IMR-90 (cell line): ENCODE data around the gene NR4A3. TPM values are rescaled to one million over a fixed set of nuclear protein-coding genes. Genes with fewer than 3 reads are reported as not detected.

Experiments
- ATAC-seq: fragments of 200-7000 bp; cut with Tn5 transposase; 2 replicates; pipeline ENCODE4 v1.9.1; 2020; ENCODE audit warnings: low read depth, mild to moderate bottlenecking, moderate library complexity
- BruUV-seq: library from RNA; stranded (reverse); fragments of 400-500 nt; replicated peaks from 2 replicates; lab custom pipeline; 2021; lab: Mats Ljungman, UMichigan
- CTCF ChIA-PET: fragments of 300-600 bp; formaldehyde crosslinking; extraction: SDS; loops from one replicate; lab custom pipeline; 2021; ENCODE audit warnings: antibody characterized with exemption; lab: Yijun Ruan, JAX
- POLR2A ChIA-PET: fragments of 300-600 bp; sonication (Branson Sonifier 250); formaldehyde crosslinking; loops from one replicate; lab custom pipeline; 2022; ENCODE audit warnings: antibody characterized with exemption; ENCODE audit not compliant: unreplicated experiment; lab: Charles Lee
- DNase-seq: peaks from one replicate; pipeline ENCODE4 v3.0.0; 2013
- H2AFZ ChIP-seq: replicated peaks from 2 replicates; pipeline ENCODE3; 2013; ENCODE audit warnings: low read length, mild to moderate bottlenecking; ENCODE audit not compliant: poor library complexity
- H2AK5ac ChIP-seq: 2 replicates; pipeline ENCODE4 v1.6.1; 2013; ENCODE audit warnings: low read depth, low read length, inconsistent platforms
- H2AK9ac ChIP-seq: replicated peaks from 2 replicates; pipeline ENCODE3; 2013; ENCODE audit warnings: mild to moderate bottlenecking, low read depth, low read length, moderate library complexity; ENCODE audit not compliant: poor library complexity
- H2BK120ac ChIP-seq: 2 replicates; pipeline ENCODE4 v1.6.1; 2013; ENCODE audit warnings: low read depth, low read length, inconsistent platforms
- H2BK15ac ChIP-seq: 3 replicates; pipeline ENCODE4 v1.6.1; 2013; ENCODE audit warnings: low read depth, low read length, inconsistent platforms
- H2BK20ac ChIP-seq: 2 replicates; pipeline ENCODE4 v1.6.1; 2013; ENCODE audit warnings: low read depth, mild to moderate bottlenecking, inconsistent platforms, low read length, moderate library complexity
- H2BK5ac ChIP-seq: 2 replicates; pipeline ENCODE4 v1.6.1; 2013; ENCODE audit warnings: mild to moderate bottlenecking, low read depth, low read length, inconsistent platforms; ENCODE audit not compliant: poor library complexity, severe bottlenecking
- H3K14ac ChIP-seq: replicated peaks from 2 replicates; pipeline ENCODE4 v1.6.1; 2013; ENCODE audit warnings: low read depth, low read length, inconsistent platforms
- H3K18ac ChIP-seq: 2 replicates; pipeline ENCODE4 v1.6.1; 2013; ENCODE audit warnings: low read depth, low read length, control low read depth
- H3K23ac ChIP-seq: 2 replicates; pipeline ENCODE4 v1.6.1; 2013; ENCODE audit warnings: low read depth, low read length, inconsistent platforms
- H3K27ac ChIP-seq: 2 replicates; pipeline ENCODE4 v1.5.1; 2013; ENCODE audit warnings: mild to moderate bottlenecking, control low read depth, low read length; ENCODE audit not compliant: insufficient read depth
- H3K27me3 ChIP-seq: 2 replicates; pipeline ENCODE4 v1.6.1; 2013; ENCODE audit warnings: low read length; ENCODE audit not compliant: control insufficient read depth, insufficient read depth
- H3K36me3 ChIP-seq: 2 replicates; pipeline ENCODE4 v1.6.1; 2013; ENCODE audit warnings: low read length, mixed read lengths; ENCODE audit not compliant: control insufficient read depth, insufficient read depth
- H3K4ac ChIP-seq: 2 replicates; pipeline ENCODE4 v1.6.1; 2013; ENCODE audit warnings: low read depth, low read length, inconsistent platforms
- H3K4me1 ChIP-seq: 2 replicates; pipeline ENCODE4 v1.6.1; 2013; ENCODE audit warnings: low read length, mixed read lengths; ENCODE audit not compliant: control insufficient read depth, insufficient read depth
- H3K4me2 ChIP-seq: 2 replicates; pipeline ENCODE4 v1.6.1; 2013; ENCODE audit warnings: low read depth, mild to moderate bottlenecking, control low read depth, low read length, moderate library complexity
- H3K4me3 ChIP-seq: 2 replicates; pipeline ENCODE4 v1.5.1; 2013; ENCODE audit warnings: low read depth, mild to moderate bottlenecking, control low read depth, low read length, moderate library complexity; ENCODE audit not compliant: insufficient read depth
- H3K56ac ChIP-seq: 2 replicates; pipeline ENCODE4 v1.6.1; 2013; ENCODE audit warnings: low read length, inconsistent platforms; ENCODE audit not compliant: insufficient read depth; ENCODE audit errors: extremely low read depth
- H3K79me1 ChIP-seq, 2 experiments: 2 replicates each; pipeline ENCODE4 v1.6.1; 2013; ENCODE audit warnings: low read length in 2 of 2, inconsistent platforms in 1 of 2, low read depth in 1 of 2
- H3K9ac ChIP-seq: 2 replicates; pipeline ENCODE4 v1.6.1; 2013; ENCODE audit warnings: low read depth, low read length, control low read depth
- H3K9me1 ChIP-seq: 2 replicates; pipeline ENCODE4 v1.6.1; 2013; ENCODE audit warnings: low read length, inconsistent platforms; ENCODE audit not compliant: insufficient read depth
- H3K9me3 ChIP-seq: 2 replicates; pipeline ENCODE4 v1.6.1; 2013; ENCODE audit warnings: low read length; ENCODE audit not compliant: control insufficient read depth, insufficient read depth
- H4K20me1 ChIP-seq: 2 replicates; pipeline ENCODE4 v1.6.1; 2013; ENCODE audit warnings: low read length, inconsistent platforms; ENCODE audit not compliant: insufficient read depth
- H4K5ac ChIP-seq: 2 replicates; pipeline ENCODE4 v1.6.1; 2013; ENCODE audit warnings: mild to moderate bottlenecking, low read depth, low read length, control low read depth
- H4K8ac ChIP-seq, 2 experiments: 2 replicates each; pipeline ENCODE4 v1.6.1; 2013; ENCODE audit warnings: low read depth in 2 of 2, low read length in 2 of 2, control low read depth in 1 of 2, inconsistent platforms in 1 of 2
- H4K91ac ChIP-seq: 2 replicates; pipeline ENCODE4 v1.6.1; 2013; ENCODE audit warnings: low read depth, low read length, inconsistent platforms; ENCODE audit not compliant: insufficient read depth
- FOS ChIP-seq: fragments of 150-350 bp; IDR thresholded peaks from 2 replicates; pipeline ENCODE4 v1.6.1; 2016; ENCODE audit warnings: low read depth, low read length
- RFX5 ChIP-seq: IDR thresholded peaks from 2 replicates; pipeline ENCODE4 v1.8.0; 2012; ENCODE audit warnings: low read depth, mild to moderate bottlenecking, low read length, moderate library complexity
- WGBS, 2 experiments: methylation state at CpG; one replicate each; pipeline versions ENCODE4 v1.1.5 to v1.1.7; 2013; ENCODE audit warnings: missing lambda C conversion rate in 2 of 2; ENCODE audit not compliant: insufficient read length in 1 of 2; ENCODE audit errors: extremely low coverage in 2 of 2; 5-methylcytosine and 5-hydroxymethylcytosine counted together
- dilution Hi-C: fragments of 300-500 bp; cut with HindIII; formaldehyde crosslinking; loops from one replicate; pipeline ENCODE4 v1.14.3; 2018; ENCODE audit warnings: low sequenced_read_pairs; ENCODE audit not compliant: unreplicated experiment
- in situ Hi-C: fragments of 300-500 bp; cut with MboI; formaldehyde crosslinking; loops from 3 replicates; pipeline ENCODE4 v1.14.3; 2019; ENCODE audit warnings: low sequenced_read_pairs, inconsistent platforms, mixed read lengths
- intact Hi-C: fragments of 100-400 bp; cut with micrococcal nuclease; formaldehyde crosslinking; loops from 2 replicates; pipeline ENCODE4 v1.10.0; 2022
- polyA plus RNA-seq, 3 experiments: library from polyadenylated mRNA; depleted of rRNA; stranded (reverse); fragments of >200 nt; gene quantifications; 2 replicates each; pipeline ENCODE4 v1.2.3, GENCODE V29; 2012; ENCODE audit warnings: low replicate concordance in 1 of 3
- total RNA-seq: library from RNA; depleted of rRNA; stranded (reverse); fragments of >200 nt; gene quantifications from 2 replicates; pipeline ENCODE4 v1.2.3, GENCODE V29; 2012

NR4A3 gene
- total and polyA plus RNA-seq, 2 of the 4 experiments (the other 2 are of a cell fraction), result 0.27 to 0.54 TPM

GRCh38 chr9:99873531-99873930, 51.8 kb downstream of the NR4A3 start:
- no peak overlapping the region for H2BK20ac ChIP-seq
- peaks cover 4% of the 10 kb centered on the region; the same call in 1 of the 2 replicates for H4K20me1 ChIP-seq
- H3K14ac ChIP-seq, result no peak overlapping the region
- BruUV-seq, result no TSS peak
- H2BK120ac ChIP-seq, result no peak overlapping the region
- ChIA-PET CTCF (no interaction called here), POLR2A (no interaction called here)
- H3K56ac ChIP-seq, result no peak overlapping the region
- no peak overlapping the region for H3K4me2 ChIP-seq
- no peaks in the 10 kb centered on the region; the same call in 1 of the 2 replicates for H3K27me3 ChIP-seq
- H2AK9ac ChIP-seq, result no peak overlapping the region
- no peak overlapping the region for H2BK15ac ChIP-seq
- H4K91ac ChIP-seq, result no peak overlapping the region
- TF ChIP-seq FOS, result peak; percentile 70
- TF ChIP-seq RFX5, result no peak
- H3K4ac ChIP-seq, result no peak overlapping the region
- in situ Hi-C loops (no loop called here), dilution Hi-C loops (no loop called here), intact Hi-C loops (no loop called here)
- no peak overlapping the region for H4K8ac ChIP-seq
- no peaks in the 10 kb centered on the region for H3K9me3 ChIP-seq
- peaks cover 7% of the 10 kb centered on the region; the same call in 1 of the 2 replicates for H3K9me1 ChIP-seq
- no peak overlapping the region for H4K5ac ChIP-seq
- no peak overlapping the region for H3K23ac ChIP-seq
- no peak overlapping the region for H2BK5ac ChIP-seq
- H3K27ac ChIP-seq, result no peak overlapping the region
- no peak overlapping the region for H3K4me3 ChIP-seq
- ATAC-seq (peak; percentile 54), DNase-seq (peak; percentile 85)
- H3K18ac ChIP-seq, result no peak overlapping the region
- H3K9ac ChIP-seq, result no peak overlapping the region
- H3K4me1 ChIP-seq, result peaks cover 9% of the 10 kb centered on the region; the same call in 1 of the 2 replicates
- H3K36me3 ChIP-seq, result no peaks in the 10 kb centered on the region
- no peaks in the 10 kb centered on the region for H3K79me1 ChIP-seq
- H2AK5ac ChIP-seq, result no peak overlapping the region
- WGBS, 2 experiments, result 40% methylated on average over 1 of the region's 3 CpGs; no CpG with 5 or more reads in 1 of the 2 experiments
- H2AFZ ChIP-seq, result no peak overlapping the region
